SK-N-SH (cell line): ENCODE results near the gene POPDC3.

Experiments
- FOXM1 ChIP-seq: IDR thresholded peaks from 2 replicates; pipeline ENCODE4 v1.4.0; 2012; ENCODE audit warnings: low read depth, mild to moderate bottlenecking
- MEF2A ChIP-seq: IDR thresholded peaks from 2 replicates; pipeline ENCODE4 v1.4.0; 2012; ENCODE audit warnings: low read depth, borderline replicate concordance
- POLR2AphosphoS5 ChIP-seq: IDR thresholded peaks from 2 replicates; pipeline ENCODE4 v1.6.1; 2012; ENCODE audit warnings: low read depth, low read length
- USF1 ChIP-seq: IDR thresholded peaks from 2 replicates; pipeline ENCODE4 v1.4.0; 2012; ENCODE audit warnings: low read depth, borderline replicate concordance
- ZBTB33 ChIP-seq: IDR thresholded peaks from 2 replicates; pipeline ENCODE4 v1.4.0; 2012; ENCODE audit warnings: low read depth, borderline replicate concordance
- TF ChIP-seq, protein P1 (sequence below): IDR thresholded peaks from 2 replicates; pipeline ENCODE4 v1.6.1; 2012; ENCODE audit warnings: mild to moderate bottlenecking, low read depth, low read length, moderate library complexity
- TF ChIP-seq, protein P2 (sequence below): fragments of 200-600 bp; sonication (generic); IDR thresholded peaks from 2 replicates; pipeline ENCODE4 v1.6.1; 2017; ENCODE audit warnings: antibody characterized with exemption, mild to moderate bottlenecking, moderate library complexity

GRCh38 chr6:105113422-105113821 lies 66.4 kb downstream of the POPDC3 start:
- TF ChIP-seq, protein P1, sequence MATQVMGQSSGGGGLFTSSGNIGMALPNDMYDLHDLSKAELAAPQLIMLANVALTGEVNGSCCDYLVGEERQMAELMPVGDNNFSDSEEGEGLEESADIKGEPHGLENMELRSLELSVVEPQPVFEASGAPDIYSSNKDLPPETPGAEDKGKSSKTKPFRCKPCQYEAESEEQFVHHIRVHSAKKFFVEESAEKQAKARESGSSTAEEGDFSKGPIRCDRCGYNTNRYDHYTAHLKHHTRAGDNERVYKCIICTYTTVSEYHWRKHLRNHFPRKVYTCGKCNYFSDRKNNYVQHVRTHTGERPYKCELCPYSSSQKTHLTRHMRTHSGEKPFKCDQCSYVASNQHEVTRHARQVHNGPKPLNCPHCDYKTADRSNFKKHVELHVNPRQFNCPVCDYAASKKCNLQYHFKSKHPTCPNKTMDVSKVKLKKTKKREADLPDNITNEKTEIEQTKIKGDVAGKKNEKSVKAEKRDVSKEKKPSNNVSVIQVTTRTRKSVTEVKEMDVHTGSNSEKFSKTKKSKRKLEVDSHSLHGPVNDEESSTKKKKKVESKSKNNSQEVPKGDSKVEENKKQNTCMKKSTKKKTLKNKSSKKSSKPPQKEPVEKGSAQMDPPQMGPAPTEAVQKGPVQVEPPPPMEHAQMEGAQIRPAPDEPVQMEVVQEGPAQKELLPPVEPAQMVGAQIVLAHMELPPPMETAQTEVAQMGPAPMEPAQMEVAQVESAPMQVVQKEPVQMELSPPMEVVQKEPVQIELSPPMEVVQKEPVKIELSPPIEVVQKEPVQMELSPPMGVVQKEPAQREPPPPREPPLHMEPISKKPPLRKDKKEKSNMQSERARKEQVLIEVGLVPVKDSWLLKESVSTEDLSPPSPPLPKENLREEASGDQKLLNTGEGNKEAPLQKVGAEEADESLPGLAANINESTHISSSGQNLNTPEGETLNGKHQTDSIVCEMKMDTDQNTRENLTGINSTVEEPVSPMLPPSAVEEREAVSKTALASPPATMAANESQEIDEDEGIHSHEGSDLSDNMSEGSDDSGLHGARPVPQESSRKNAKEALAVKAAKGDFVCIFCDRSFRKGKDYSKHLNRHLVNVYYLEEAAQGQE, result no peak
- TF ChIP-seq POLR2AphosphoS5 (no peak), USF1 (no peak), FOXM1 (no peak), ZBTB33 (no peak), MEF2A (no peak)
- TF ChIP-seq, protein P2, sequence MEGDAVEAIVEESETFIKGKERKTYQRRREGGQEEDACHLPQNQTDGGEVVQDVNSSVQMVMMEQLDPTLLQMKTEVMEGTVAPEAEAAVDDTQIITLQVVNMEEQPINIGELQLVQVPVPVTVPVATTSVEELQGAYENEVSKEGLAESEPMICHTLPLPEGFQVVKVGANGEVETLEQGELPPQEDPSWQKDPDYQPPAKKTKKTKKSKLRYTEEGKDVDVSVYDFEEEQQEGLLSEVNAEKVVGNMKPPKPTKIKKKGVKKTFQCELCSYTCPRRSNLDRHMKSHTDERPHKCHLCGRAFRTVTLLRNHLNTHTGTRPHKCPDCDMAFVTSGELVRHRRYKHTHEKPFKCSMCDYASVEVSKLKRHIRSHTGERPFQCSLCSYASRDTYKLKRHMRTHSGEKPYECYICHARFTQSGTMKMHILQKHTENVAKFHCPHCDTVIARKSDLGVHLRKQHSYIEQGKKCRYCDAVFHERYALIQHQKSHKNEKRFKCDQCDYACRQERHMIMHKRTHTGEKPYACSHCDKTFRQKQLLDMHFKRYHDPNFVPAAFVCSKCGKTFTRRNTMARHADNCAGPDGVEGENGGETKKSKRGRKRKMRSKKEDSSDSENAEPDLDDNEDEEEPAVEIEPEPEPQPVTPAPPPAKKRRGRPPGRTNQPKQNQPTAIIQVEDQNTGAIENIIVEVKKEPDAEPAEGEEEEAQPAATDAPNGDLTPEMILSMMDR, result no peak
